NB4 (cell line): ENCODE measurements around the gene DGKI.

Experiments
- DNase-seq: peaks from one replicate; pipeline ENCODE4 v3.0.0; 2010; ENCODE audit warnings: low read depth
- H3K4me3 ChIP-seq: one replicate; pipeline ENCODE4 v1.5.1; 2011; ENCODE audit warnings: mild to moderate bottlenecking, low read depth, low read length, moderate library complexity
- MYC ChIP-seq: IDR thresholded peaks from 2 replicates; pipeline ENCODE4 v1.6.1; 2011; ENCODE audit warnings: low read depth, low read length
- POLR2A ChIP-seq: IDR thresholded peaks from 2 replicates; pipeline ENCODE4 v1.6.1; 2011; ENCODE audit warnings: mild to moderate bottlenecking; ENCODE audit not compliant: insufficient read length; ENCODE audit errors: extremely low read depth
- TF ChIP-seq, protein P1 (sequence below): IDR thresholded peaks from one replicate; pipeline ENCODE4 v1.5.1; 2012; ENCODE audit warnings: low read depth, low read length
- TF ChIP-seq, protein P2 (sequence below): IDR thresholded peaks from 2 replicates; pipeline ENCODE4 v1.6.1; 2011; ENCODE audit warnings: low read depth, low read length

The DGKI gene

DNA sequence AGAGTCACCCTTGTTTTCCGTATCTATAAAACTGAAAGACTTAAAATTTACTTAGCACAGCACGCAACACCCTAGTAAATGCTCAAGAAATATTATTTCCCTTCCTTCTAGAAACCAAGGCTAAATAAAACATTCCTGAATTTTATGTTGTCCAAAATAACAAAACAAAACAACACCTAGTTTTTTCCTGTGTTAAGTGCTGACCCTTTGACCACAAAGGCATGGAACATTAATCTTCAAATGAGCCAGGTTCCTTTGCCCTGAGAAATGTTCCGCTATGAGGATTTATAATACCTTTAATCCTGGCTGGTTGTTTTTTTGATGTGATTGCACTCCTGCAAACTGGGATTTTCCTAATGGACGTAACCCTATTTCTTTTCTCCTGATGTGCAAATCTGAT is 29.0 kb upstream of the DGKI start:
- no peak overlapping the region for H3K4me3 ChIP-seq
- no peak for TF ChIP-seq MYC
- TF ChIP-seq, protein P1, sequence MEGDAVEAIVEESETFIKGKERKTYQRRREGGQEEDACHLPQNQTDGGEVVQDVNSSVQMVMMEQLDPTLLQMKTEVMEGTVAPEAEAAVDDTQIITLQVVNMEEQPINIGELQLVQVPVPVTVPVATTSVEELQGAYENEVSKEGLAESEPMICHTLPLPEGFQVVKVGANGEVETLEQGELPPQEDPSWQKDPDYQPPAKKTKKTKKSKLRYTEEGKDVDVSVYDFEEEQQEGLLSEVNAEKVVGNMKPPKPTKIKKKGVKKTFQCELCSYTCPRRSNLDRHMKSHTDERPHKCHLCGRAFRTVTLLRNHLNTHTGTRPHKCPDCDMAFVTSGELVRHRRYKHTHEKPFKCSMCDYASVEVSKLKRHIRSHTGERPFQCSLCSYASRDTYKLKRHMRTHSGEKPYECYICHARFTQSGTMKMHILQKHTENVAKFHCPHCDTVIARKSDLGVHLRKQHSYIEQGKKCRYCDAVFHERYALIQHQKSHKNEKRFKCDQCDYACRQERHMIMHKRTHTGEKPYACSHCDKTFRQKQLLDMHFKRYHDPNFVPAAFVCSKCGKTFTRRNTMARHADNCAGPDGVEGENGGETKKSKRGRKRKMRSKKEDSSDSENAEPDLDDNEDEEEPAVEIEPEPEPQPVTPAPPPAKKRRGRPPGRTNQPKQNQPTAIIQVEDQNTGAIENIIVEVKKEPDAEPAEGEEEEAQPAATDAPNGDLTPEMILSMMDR = no peak
- no peak for TF ChIP-seq POLR2A
- TF ChIP-seq, protein P2, sequence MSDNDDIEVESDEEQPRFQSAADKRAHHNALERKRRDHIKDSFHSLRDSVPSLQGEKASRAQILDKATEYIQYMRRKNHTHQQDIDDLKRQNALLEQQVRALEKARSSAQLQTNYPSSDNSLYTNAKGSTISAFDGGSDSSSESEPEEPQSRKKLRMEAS = no peak
- no peak for DNase-seq

DNA sequence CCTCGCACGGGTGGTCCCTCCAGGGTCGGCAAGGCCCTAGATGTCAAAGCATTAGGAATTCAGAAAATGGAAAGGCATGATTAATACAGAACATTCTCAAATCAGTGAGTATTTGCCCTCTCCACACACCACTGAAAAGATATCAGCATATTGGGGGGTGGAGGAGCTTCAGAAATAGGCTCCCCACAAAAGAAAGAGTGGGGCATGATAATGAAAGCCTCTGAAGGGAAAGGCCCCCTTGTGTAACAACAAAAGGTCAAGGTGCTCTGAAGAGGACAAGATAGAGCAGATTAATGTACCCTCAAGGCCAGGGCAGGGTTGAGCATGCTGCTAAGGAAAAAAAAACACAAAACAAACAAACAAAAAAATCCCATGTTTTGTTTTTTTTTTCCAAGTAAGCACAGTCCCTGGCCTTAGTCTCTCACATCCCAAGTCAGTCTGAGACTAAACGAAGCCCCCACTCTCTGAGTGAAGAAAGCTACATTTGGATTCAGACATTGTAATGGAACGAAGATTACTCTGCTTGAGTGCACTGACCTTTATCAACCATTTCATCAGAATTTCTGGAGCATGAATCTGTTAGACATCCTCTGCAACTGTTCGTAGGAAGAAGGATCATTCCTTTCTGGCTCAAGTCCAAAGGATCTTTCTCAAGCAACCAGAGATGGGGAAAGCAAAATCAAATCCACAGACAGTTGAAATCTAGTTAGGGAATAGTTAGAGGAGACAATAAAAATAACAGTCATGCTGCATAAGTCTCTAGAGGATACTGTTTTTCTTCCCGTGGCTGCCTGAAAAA is 27.4 kb upstream of the DGKI start:
- H3K4me3 ChIP-seq = no peak overlapping the region
- no peak for DNase-seq
- TF ChIP-seq, protein P2 = no peak
- TF ChIP-seq, protein P1 = no peak
- TF ChIP-seq MYC (no peak), POLR2A (no peak)

DNA sequence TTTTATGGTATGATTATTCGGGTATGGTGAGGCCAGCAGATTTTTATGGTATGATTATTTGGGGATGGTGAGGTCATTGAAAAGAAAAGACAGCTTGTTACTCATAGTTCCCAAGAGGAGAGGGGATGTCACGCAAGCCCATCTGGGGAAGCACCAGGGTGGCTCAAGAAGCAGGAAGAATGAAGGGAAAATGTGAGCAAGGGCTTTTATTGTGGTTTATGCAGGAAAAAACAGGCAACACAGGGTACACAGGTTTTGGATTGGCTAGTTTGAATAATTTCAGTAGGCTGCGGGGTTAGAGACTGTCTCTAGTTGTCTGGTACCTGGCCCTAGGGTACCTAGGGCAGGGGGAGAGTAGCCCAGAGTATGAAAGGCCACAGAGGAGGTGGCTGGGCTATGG is 26.8 kb upstream of the DGKI start:
- DNase-seq = no peak
- TF ChIP-seq POLR2A (no peak), MYC (no peak)
- TF ChIP-seq, protein P2 = no peak
- TF ChIP-seq, protein P1 = no peak
- no peak overlapping the region for H3K4me3 ChIP-seq

DNA sequence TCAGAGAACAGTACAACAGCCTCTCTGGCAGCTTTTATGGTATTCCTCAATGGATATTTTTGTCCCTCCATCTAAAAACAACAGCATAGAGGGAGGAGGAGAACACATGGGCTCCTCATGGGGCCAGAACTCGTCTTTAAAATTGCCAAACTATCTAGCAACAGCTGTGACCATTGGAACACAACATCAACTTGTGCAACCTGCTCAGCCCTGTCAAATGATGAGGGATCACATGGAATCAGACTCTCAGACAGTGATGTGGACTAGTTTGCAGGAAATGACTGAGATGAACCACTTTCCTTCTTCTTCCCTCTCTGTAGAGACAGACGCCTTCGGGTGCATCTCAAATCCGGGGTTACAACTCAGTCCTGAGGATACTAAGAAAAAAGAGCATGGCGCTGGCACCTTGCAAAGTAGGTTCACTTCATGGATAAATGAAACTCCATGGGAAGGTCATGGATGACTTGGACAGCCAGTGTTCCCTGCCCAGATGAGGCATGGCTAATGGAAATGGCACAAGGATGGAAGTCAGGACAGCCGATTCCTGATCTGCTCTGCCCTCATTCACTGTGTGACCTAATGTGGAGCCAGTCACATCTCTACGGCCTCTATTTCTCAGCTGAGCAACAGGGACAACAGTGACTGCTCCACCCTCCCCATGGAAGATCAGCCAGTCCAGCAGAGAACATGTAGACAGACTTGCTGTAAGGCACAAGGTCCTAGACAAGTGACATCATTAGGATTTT is 24.6 kb upstream of the DGKI start:
- no peak overlapping the region for H3K4me3 ChIP-seq
- DNase-seq = no peak
- TF ChIP-seq MYC (no peak), POLR2A (no peak)
- TF ChIP-seq, protein P1 = no peak
- TF ChIP-seq, protein P2 = no peak

DNA sequence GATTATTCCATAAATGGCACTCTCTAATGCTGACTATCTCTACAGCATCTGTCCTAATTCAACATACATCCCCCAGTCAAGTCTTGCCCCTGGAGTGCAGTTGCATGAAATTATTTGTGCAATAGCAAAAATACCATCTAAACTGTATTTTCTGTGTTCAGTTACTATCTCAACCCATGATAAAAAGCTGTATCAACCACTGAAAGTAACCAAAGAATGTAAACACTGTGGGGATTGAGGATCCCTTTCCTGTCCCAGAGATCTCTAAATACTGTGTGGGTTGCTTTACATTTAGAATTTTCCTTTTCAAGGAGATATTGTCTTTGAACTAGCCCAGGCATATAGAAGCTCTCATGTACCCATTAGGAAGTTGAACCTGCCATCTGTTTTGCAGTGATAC is 23.9 kb upstream of the DGKI start:
- DNase-seq = no peak
- H3K4me3 ChIP-seq = no peak overlapping the region
- TF ChIP-seq MYC = no peak
- TF ChIP-seq, protein P1 = no peak
- TF ChIP-seq POLR2A = no peak
- TF ChIP-seq, protein P2 = no peak
